GM12878 (cell line): ENCODE results near the gene ENG. TPM values are rescaled to one million over a fixed set of nuclear protein-coding genes. Genes with fewer than 3 reads are reported as not detected.

ENCODE experiments used
- ASH2L ChIP-seq: fragments of 300-600, 200-600 bp; sonication (generic); IDR thresholded peaks from 2 replicates; pipeline ENCODE4 v1.6.1; 2017; ENCODE audit warnings: low read depth, mild to moderate bottlenecking, borderline replicate concordance
- ATF7 ChIP-seq: fragments of 450-650 bp; IDR thresholded peaks from 2 replicates; pipeline ENCODE4 v1.6.1; 2016; ENCODE audit warnings: low read depth, mild to moderate bottlenecking
- CREM ChIP-seq: IDR thresholded peaks from 2 replicates; pipeline ENCODE4 v1.6.1; 2014; ENCODE audit warnings: antibody characterized with exemption, low read depth
- CTCF ChIP-seq, 3 experiments: IDR thresholded peaks in 2 of 3; conservative IDR thresholded peaks in 1 of 3; 2 replicates each; pipeline ENCODE4 v1.5.1; 2011; ENCODE audit warnings: low read depth in 3 of 3, low read length in 3 of 3, mild to moderate bottlenecking in 3 of 3, control low read depth in 2 of 3, moderate library complexity in 2 of 3, inconsistent platforms in 1 of 3, mixed read lengths in 1 of 3; ENCODE audit not compliant: control insufficient read depth in 2 of 3, insufficient read depth in 1 of 3; ENCODE audit errors: extremely low read depth in 1 of 3
- E4F1 ChIP-seq: fragments of 450-650 bp; IDR thresholded peaks from 2 replicates; pipeline ENCODE4 v1.6.1; 2018; ENCODE audit warnings: borderline replicate concordance, mild to moderate bottlenecking; ENCODE audit not compliant: partially characterized antibody
- EED ChIP-seq: sonication (generic); IDR thresholded peaks from 2 replicates; pipeline ENCODE4 v1.6.1; 2016; ENCODE audit warnings: antibody characterized with exemption, low read depth
- EGR1 ChIP-seq, 2 experiments: IDR thresholded peaks; 1 replicate in 1 of 2; 2 replicates in 1 of 2; pipeline ENCODE4 v1.6.1; 2011 to 2012; ENCODE audit warnings: low read depth in 2 of 2, low read length in 2 of 2, borderline replicate concordance in 1 of 2, mild to moderate bottlenecking in 1 of 2, moderate library complexity in 1 of 2
- ETV6 ChIP-seq, 2 experiments: fragments of 450-650 bp in 1 of 2; IDR thresholded peaks in 1 of 2; conservative IDR thresholded peaks in 1 of 2; 2 replicates each; pipeline ENCODE4 v1.6.1; 2014; ENCODE audit warnings: antibody characterized with exemption in 1 of 2, borderline replicate concordance in 1 of 2, low read depth in 1 of 2, mild to moderate bottlenecking in 1 of 2, moderate library complexity in 1 of 2
- HSF1 ChIP-seq: fragments of 150-350 bp; IDR thresholded peaks from 2 replicates; pipeline ENCODE4 v1.6.1; 2014; ENCODE audit warnings: mild to moderate bottlenecking, low read depth, low read length
- IRF3 ChIP-seq: fragments of 450-650 bp; IDR thresholded peaks from 2 replicates; pipeline ENCODE4 v1.6.1; 2014; ENCODE audit warnings: mild to moderate bottlenecking
- MLLT1 ChIP-seq: fragments of 450-650 bp; IDR thresholded peaks from 2 replicates; pipeline ENCODE4 v1.6.1; 2016; ENCODE audit warnings: mild to moderate bottlenecking
- MXI1 ChIP-seq: fragments of 150-350 bp; IDR thresholded peaks from 2 replicates; pipeline ENCODE4 v1.6.1; 2011; ENCODE audit warnings: low read depth, mild to moderate bottlenecking, inconsistent platforms, low read length, improper control_type of control experiment
- NR2F1 ChIP-seq: fragments of 450-650 bp; conservative IDR thresholded peaks from 2 replicates; pipeline ENCODE4 v1.6.1; 2017; ENCODE audit warnings: mild to moderate bottlenecking
- RFX5 ChIP-seq: IDR thresholded peaks from 2 replicates; pipeline ENCODE4 v1.6.1; 2011; ENCODE audit warnings: low read depth, low read length, improper control_type of control experiment
- SREBF1 ChIP-seq: IDR thresholded peaks from 2 replicates; pipeline ENCODE4 v1.6.1; 2012; ENCODE audit warnings: mild to moderate bottlenecking, low read length
- SREBF2 ChIP-seq: IDR thresholded peaks from 2 replicates; pipeline ENCODE4 v1.6.1; 2012; ENCODE audit warnings: mild to moderate bottlenecking, low read length
- SRF ChIP-seq, 2 experiments: IDR thresholded peaks; 2 replicates each; pipeline ENCODE4 v1.6.1; 2011; ENCODE audit warnings: low read depth in 2 of 2, low read length in 2 of 2, mild to moderate bottlenecking in 1 of 2, moderate library complexity in 1 of 2
- TBL1XR1 ChIP-seq: IDR thresholded peaks from 2 replicates; pipeline ENCODE4 v1.6.1; 2012; ENCODE audit warnings: low read depth, low read length, improper control_type of control experiment
- TCF3 ChIP-seq: IDR thresholded peaks from 2 replicates; pipeline ENCODE4 v1.6.1; 2012; ENCODE audit warnings: low read depth, mild to moderate bottlenecking, low read length, borderline replicate concordance; ENCODE audit not compliant: insufficient read depth
- TCF7 ChIP-seq: IDR thresholded peaks from 2 replicates; pipeline ENCODE4 v1.6.1; 2014; ENCODE audit warnings: antibody characterized with exemption, borderline replicate concordance
- ZNF24 ChIP-seq: fragments of 450-650 bp; IDR thresholded peaks from 2 replicates; pipeline ENCODE4 v1.6.1; 2017; ENCODE audit warnings: antibody characterized with exemption, mild to moderate bottlenecking
- ZZZ3 ChIP-seq: IDR thresholded peaks from 2 replicates; pipeline ENCODE4 v1.6.1; 2011; ENCODE audit warnings: low read depth; ENCODE audit not compliant: control insufficient read depth, insufficient read length
- polyA plus RNA-seq, 11 experiments: library from polyadenylated mRNA; depleted of rRNA in 4 of 11; unstranded in 6 of 11; stranded (reverse) in 5 of 11; fragments of >200 nt; fragmentation: Nextera tagmentation in 4 of 11; fragmentation: Illumina TruSeq in 1 of 11; extraction: Ambion mirVana in 4 of 11; extraction: Trizol in 1 of 11; gene quantifications; 1 replicate in 1 of 11; 2 replicates in 10 of 11; pipeline versions ENCODE4 v1.2.1 to v1.2.3, GENCODE V29; 2011 to 2016; ENCODE audit warnings: inconsistent platforms in 2 of 11, missing spikeins in 2 of 11, low read depth in 1 of 11
- total RNA-seq, 4 experiments: library from RNA; depleted of rRNA in 3 of 4; stranded (reverse); fragments of >200 nt in 3 of 4; fragmentation: Illumina TruSeq in 1 of 4; extraction: Trizol in 1 of 4; gene quantifications; 2 replicates each; pipeline versions ENCODE4 v1.2.1 to v1.2.3, GENCODE V29; 2013 to 2021

ENG gene
- total and polyA plus RNA-seq, 10 of the 15 experiments (the other 5 are each of a cell fraction or from before 2014, with no cell fraction given): 0.14 to 10.1 (median 2.0) TPM

GRCh38 chr9:127801955-127802575 lies 52.4 kb downstream of the ENG start (continued):
- TF ChIP-seq NR2F1: no peak
- TF ChIP-seq HSF1: no peak
- TF ChIP-seq CTCF (IDR thresholded peaks at IDR 0.05 in 2 of 3, conservative IDR thresholded peaks at IDR 0.05 in 1 of 3; ENCODE audit: control insufficient read depth in 2 of 3, extremely low read depth in 1 of 3, insufficient read depth in 1 of 3, low read depth in 3 of 3, low read length in 3 of 3): peak in 1 of 3 experiments; percentile 25; a peak in 1 of 6 replicates
- TF ChIP-seq RFX5: no peak
- TF ChIP-seq ZNF24: no peak
- no peak for TF ChIP-seq SREBF2
- peak; percentile 33; the same call in 1 of the 2 replicates for TF ChIP-seq MLLT1
- no peak for TF ChIP-seq IRF3
- TF ChIP-seq EGR1 (IDR thresholded peaks at IDR 0.05; ENCODE audit: borderline replicate concordance in 1 of 2, low read depth in 2 of 2, low read length in 2 of 2): no peak
- TF ChIP-seq TBL1XR1: no peak
- no peak for TF ChIP-seq E4F1
- no peak for TF ChIP-seq SREBF1
- TF ChIP-seq SRF (IDR thresholded peaks at IDR 0.05; ENCODE audit: low read depth in 2 of 2, low read length in 2 of 2): no peak
- no peak for TF ChIP-seq ZZZ3
- TF ChIP-seq ETV6 (conservative IDR thresholded peaks at IDR 0.05 in 1 of 2, IDR thresholded peaks at IDR 0.05 in 1 of 2; ENCODE audit: borderline replicate concordance in 1 of 2, low read depth in 1 of 2): no peak
- no peak for TF ChIP-seq MXI1
- 0 out of 2 replicates have a peak, but pooled peaks have one; percentile 24 for TF ChIP-seq ATF7
- no peak for TF ChIP-seq CREM
- TF ChIP-seq TCF7: no peak
- 0 out of 2 replicates have a peak, but pooled peaks have one; percentile 39 for TF ChIP-seq TCF3
- TF ChIP-seq EED: no peak
- no peak for TF ChIP-seq ASH2L
